Neural progenitor cell (in vitro differentiated cells): ENCODE results near the gene EPHB3.

Source experiments
- CTCF ChIP-seq: fragments of 200-600 bp; sonication (generic); IDR thresholded peaks from 2 replicates; pipeline ENCODE4 v1.5.1; 2017; ENCODE audit warnings: antibody characterized with exemption, mild to moderate bottlenecking
- EZH2 ChIP-seq: fragments of 200-600 bp; sonication (generic); IDR thresholded peaks from 2 replicates; pipeline ENCODE4 v1.6.1; 2017; ENCODE audit warnings: antibody characterized with exemption, mild to moderate bottlenecking, moderate library complexity

- no peak for TF ChIP-seq EZH2
- TF ChIP-seq CTCF: no peak
Observed at GRCh38 chr3:184577546-184577945, 16.0 kb downstream of the EPHB3 start.
